Measurements from ENCODE around the gene KCTD10. TPM values are rescaled to one million over a fixed set of nuclear protein-coding genes. Genes with fewer than 3 reads are reported as not detected.
A peak's percentile ranks its signal among the peaks of the same experiment; 100 is the strongest.

The KCTD10 gene
- total and polyA plus RNA-seq, 9 of the 15 experiments (the other 6 are each of a cell fraction or from before 2014, with no cell fraction given) = 1.9 to 37.5 (median 15.7) TPM

DNA sequence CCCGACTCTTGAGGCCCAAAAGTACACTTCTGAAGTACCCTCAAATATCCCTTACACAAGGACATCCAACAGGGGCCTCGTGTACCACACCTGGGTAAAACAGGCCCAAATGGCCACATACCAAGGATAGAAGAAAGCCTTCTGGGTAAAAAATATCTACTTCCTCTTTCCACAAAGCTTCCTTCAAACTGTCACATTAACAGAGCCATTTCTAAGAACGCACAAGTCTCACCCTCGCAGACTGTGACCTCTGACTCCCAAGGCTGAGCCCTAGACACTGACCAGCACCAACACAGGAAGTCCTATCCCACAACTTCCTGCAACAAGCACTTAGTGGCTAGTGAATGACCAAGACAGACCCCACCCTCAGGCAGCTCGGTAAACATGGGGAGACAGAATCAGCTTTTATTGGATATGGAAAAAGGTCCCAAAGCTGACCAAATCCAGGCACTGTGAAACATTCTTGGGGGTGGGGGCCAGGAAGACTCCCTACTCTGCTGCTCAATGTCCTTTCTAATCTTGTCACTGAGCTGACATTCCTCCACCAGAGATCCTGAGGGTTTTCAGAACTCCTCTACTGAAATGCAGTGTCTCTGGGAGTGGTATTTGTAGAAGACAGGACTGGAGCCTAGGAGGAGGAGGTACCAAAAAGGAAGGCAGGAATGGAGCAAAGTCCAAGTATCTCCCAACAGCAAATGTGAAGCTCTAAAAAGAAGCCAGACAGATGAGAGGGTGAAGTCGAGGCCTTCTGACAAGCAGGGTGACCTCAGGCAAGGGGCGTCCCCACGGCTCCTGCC, 15.9 kb downstream of the KCTD10 start (continued):
- peak; percentile 55; the same call in 1 of the 2 replicates for TF ChIP-seq ARID4B (CRISPR knock-in tag; IDR thresholded peaks at IDR 0.05)
- no peak for TF ChIP-seq KHSRP (IDR thresholded peaks at IDR 0.05)
- TF ChIP-seq BCOR (IDR thresholded peaks at IDR 0.05) = no peak
- peak in 1 of 3 experiments; percentile 68; a peak in 1 of 6 replicates for TF ChIP-seq ZBTB11 (CRISPR knock-in tag; IDR thresholded peaks at IDR 0.05)
- TF ChIP-seq ZNF696 (CRISPR knock-in tag; conservative IDR thresholded peaks at IDR 0.05) = no peak
- TF ChIP-seq ZSCAN29 (IDR thresholded peaks at IDR 0.05) = no peak
- TF ChIP-seq SETDB1 (IDR thresholded peaks at IDR 0.05; ENCODE audit: low read length) = no peak
- no peak for TF ChIP-seq NR1H2 (CRISPR knock-in tag; IDR thresholded peaks at IDR 0.05)
- TF ChIP-seq MECOM (CRISPR knock-in tag; IDR thresholded peaks at IDR 0.05) = no peak
- TF ChIP-seq ZBTB7A (IDR thresholded peaks at IDR 0.05; ENCODE audit: borderline replicate concordance, control insufficient read depth, low read depth, low read length) = no peak
- TF ChIP-seq SAFB (IDR thresholded peaks at IDR 0.05; ENCODE audit: borderline replicate concordance, low read depth, low read length) = no peak
- no peak for TF ChIP-seq CCAR2 (IDR thresholded peaks at IDR 0.05; ENCODE audit: low read depth, low read length)
- no peak for TF ChIP-seq E2F3 (CRISPR knock-in tag; IDR thresholded peaks at IDR 0.05)
- TF ChIP-seq POLR2AphosphoS5 (IDR thresholded peaks at IDR 0.05; ENCODE audit: control insufficient read depth, insufficient read depth, low read depth, low read length) = peak; percentile 53; the same call in 1 of the 2 replicates
- TF ChIP-seq HMGN3 (IDR thresholded peaks at IDR 0.05; ENCODE audit: borderline replicate concordance, extremely low read depth, insufficient read length, low read depth, low read length) = no peak
- no peak for TF ChIP-seq THRAP3 (IDR thresholded peaks at IDR 0.05; ENCODE audit: borderline replicate concordance)
- TF ChIP-seq EWSR1 (IDR thresholded peaks at IDR 0.05; ENCODE audit: borderline replicate concordance, low read depth, partially characterized antibody) = no peak
- TF ChIP-seq, protein P1, sequence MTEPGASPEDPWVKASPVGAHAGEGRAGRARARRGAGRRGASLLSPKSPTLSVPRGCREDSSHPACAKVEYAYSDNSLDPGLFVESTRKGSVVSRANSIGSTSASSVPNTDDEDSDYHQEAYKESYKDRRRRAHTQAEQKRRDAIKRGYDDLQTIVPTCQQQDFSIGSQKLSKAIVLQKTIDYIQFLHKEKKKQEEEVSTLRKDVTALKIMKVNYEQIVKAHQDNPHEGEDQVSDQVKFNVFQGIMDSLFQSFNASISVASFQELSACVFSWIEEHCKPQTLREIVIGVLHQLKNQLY (CRISPR knock-in tag; conservative IDR thresholded peaks at IDR 0.05) = no peak
